OCI-LY7 (cell line): ENCODE measurements around the gene CCDC187.

ENCODE experiments used
- CTCF ChIP-seq: fragments of 200-600 bp; sonication (generic); conservative IDR thresholded peaks from 2 replicates; pipeline ENCODE4 v1.5.1; 2014; ENCODE audit warnings: mild to moderate bottlenecking, antibody characterized with exemption, low read length, moderate library complexity, mixed read lengths
- EZH2phosphoT487 ChIP-seq: fragments of 200-600 bp; sonication (generic); IDR thresholded peaks from 2 replicates; pipeline ENCODE4 v1.6.1; 2018; ENCODE audit warnings: low read depth, borderline replicate concordance, mild to moderate bottlenecking, mixed run types, antibody characterized with exemption, low read length, moderate library complexity, mixed read lengths

GRCh38 chr9:136219276-136219675 lies 84.6 kb downstream of the CCDC187 start:
- TF ChIP-seq CTCF (no peak), EZH2phosphoT487 (no peak)
